Naive B cell (primary cell): ENCODE results near the gene MYH3. TPM values are rescaled to one million over a fixed set of nuclear protein-coding genes. Genes with fewer than 3 reads are reported as not detected.

Experiments used
- ATAC-seq, 2 donors: fragments of 150-1000 bp; cut with Tn5 transposase; 2 replicates each; pipeline ENCODE4 v1.10.0; 2021; ENCODE audit warnings: low read depth in 2 of 2, mild to moderate bottlenecking in 2 of 2, moderate library complexity in 2 of 2
- DNase-seq: peaks from one replicate; pipeline ENCODE4 v3.0.0; 2022
- H3K27ac Mint-ChIP-seq, 6 donors: one replicate each; pipeline ENCODE4 v1.8.0; 2020 to 2022; ENCODE audit warnings: mild to moderate bottlenecking in 6 of 6, mixed read lengths in 6 of 6, moderate library complexity in 5 of 6, inconsistent platforms in 2 of 6
- H3K27me3 Mint-ChIP-seq, 3 donors: one replicate each; pipeline ENCODE4 v1.8.0; 2021 to 2022; ENCODE audit warnings: mixed read lengths in 3 of 3, mild to moderate bottlenecking in 1 of 3
- H3K36me3 Mint-ChIP-seq, 2 donors: one replicate each; pipeline ENCODE4 v1.8.0; 2020 to 2022; ENCODE audit warnings: mixed read lengths in 2 of 2, inconsistent platforms in 1 of 2, mild to moderate bottlenecking in 1 of 2
- H3K4me1 Mint-ChIP-seq, 3 donors: one replicate each; pipeline ENCODE4 v1.8.0; 2020 to 2022; ENCODE audit warnings: mixed read lengths in 3 of 3, inconsistent platforms in 1 of 3, mild to moderate bottlenecking in 1 of 3, moderate library complexity in 1 of 3
- H3K4me3 Mint-ChIP-seq, 8 donors: one replicate each; pipeline ENCODE4 v1.8.0; 2020 to 2022; ENCODE audit warnings: mild to moderate bottlenecking in 8 of 8, mixed read lengths in 8 of 8, moderate library complexity in 8 of 8, inconsistent platforms in 2 of 8
- H3K9me3 Mint-ChIP-seq, 7 donors: one replicate each; pipeline ENCODE4 v1.8.0; 2020 to 2022; ENCODE audit warnings: mixed read lengths in 7 of 7, mild to moderate bottlenecking in 5 of 7, inconsistent platforms in 2 of 7, moderate library complexity in 1 of 7
- polyA plus RNA-seq, 6 donors: library from polyadenylated mRNA; unstranded; fragments of 300-500 nt; fragmentation: Illumina TruSeq; gene quantifications; one replicate each; pipeline ENCODE4 v1.2.3, GENCODE V29; 2021; ENCODE audit warnings: low read depth in 6 of 6

The MYH3 gene
- polyA plus RNA-seq, 6 donors from 2014 or later, result 0.41 to 0.78 (median 0.60) TPM; not detected in 2

- ATAC-seq (no peak), DNase-seq (no peak)
- H3K36me3 Mint-ChIP-seq, result peaks cover 0 to 11% of the 10 kb centered on the region in 2 donors
- H3K4me1 Mint-ChIP-seq, result no peaks in the 10 kb centered on the region
- H3K4me3 Mint-ChIP-seq, result no peak overlapping the region
- H3K27ac Mint-ChIP-seq, result no peak overlapping the region
- no peaks in the 10 kb centered on the region for H3K27me3 Mint-ChIP-seq
- H3K9me3 Mint-ChIP-seq, result no peaks in the 10 kb centered on the region
These were observed 11.7 kb upstream of the MYH3 start for GRCh38 chr17:10668775-10669174.

DNA sequence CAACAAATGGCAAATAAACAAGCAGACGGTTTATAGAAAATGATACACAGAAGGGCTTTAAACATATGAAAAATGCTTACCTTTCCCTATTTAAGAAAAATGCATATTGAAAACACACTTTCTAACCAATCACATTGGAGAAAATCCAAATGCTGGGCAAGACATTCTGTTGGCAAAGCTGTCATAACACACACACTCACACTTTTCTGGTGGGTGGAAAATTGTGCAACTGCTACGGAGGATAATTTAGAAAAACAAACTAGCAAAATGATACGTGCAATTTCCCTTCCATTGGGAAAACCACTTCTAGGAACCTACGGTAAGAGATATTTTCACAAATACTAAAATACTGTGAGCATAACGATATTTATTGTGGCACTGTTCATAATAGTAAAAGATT is 9.8 kb upstream of the MYH3 start:
- no peak for DNase-seq
- Mint-ChIP-seq H3K9me3 (no peaks in the 10 kb centered on the region), H3K36me3 (peaks cover 0 to 16% of the 10 kb centered on the region in 2 donors), H3K4me3 (no peak overlapping the region), H3K27me3 (no peaks in the 10 kb centered on the region), H3K4me1 (no peaks in the 10 kb centered on the region), H3K27ac (no peak overlapping the region)
- no peak for ATAC-seq

DNA sequence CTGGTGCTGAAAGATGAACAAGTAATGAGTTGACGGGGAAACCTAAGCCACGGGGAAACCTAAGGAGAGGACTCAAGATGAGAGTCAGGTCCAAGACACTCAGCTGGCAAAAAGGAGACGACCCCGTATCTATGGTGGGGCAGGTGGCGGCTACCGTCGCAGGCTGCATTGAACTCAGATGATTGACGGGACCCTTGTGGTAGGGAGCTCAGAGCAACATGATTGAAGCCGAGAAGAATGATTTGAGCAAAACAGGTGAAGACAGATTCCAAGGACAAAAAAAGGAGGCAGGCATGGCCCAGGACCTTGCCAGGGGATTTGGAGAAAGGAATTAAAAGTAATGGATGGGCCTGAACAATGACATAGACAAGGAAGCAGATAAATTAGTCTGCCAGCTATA is 7.5 kb upstream of the MYH3 start:
- Mint-ChIP-seq H3K4me3 (peak overlapping the region in 1 of 8 donors; percentile 59), H3K36me3 (peaks cover 6 to 20% of the 10 kb centered on the region in 2 donors), H3K4me1 (no peaks in the 10 kb centered on the region), H3K27me3 (no peaks in the 10 kb centered on the region), H3K9me3 (no peaks in the 10 kb centered on the region), H3K27ac (peak overlapping the region in 1 of 6 donors; percentile 31)
- ATAC-seq, result no peak
- no peak for DNase-seq

DNA sequence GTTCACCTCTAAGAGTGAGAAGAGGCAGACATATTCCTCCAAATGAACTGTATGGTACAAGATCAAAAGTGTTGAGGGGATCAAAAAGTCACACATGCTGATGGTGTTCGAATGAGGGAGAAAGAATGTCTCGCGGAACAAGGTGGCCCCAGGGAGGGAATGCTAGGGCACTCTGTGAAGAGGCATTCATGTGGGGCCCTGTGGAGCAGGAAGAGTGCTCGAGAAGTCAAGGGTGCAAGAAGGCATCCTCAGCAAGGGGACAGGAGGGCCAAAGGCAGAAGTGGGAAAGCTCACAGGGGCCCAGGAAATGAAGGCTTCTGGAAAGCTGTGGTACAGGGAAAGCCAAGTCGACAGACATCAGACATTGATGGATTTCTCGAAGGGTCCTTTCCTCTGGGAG is 6.1 kb upstream of the MYH3 start:
- Mint-ChIP-seq H3K4me3 (no peak overlapping the region), H3K27ac (no peak overlapping the region), H3K9me3 (no peaks in the 10 kb centered on the region), H3K4me1 (no peaks in the 10 kb centered on the region), H3K27me3 (no peaks in the 10 kb centered on the region), H3K36me3 (peaks cover 12 to 20% of the 10 kb centered on the region in 2 donors)
- DNase-seq (no peak), ATAC-seq (no peak)

GRCh38 chr17:10661437-10661836 is 4.3 kb upstream of the MYH3 start:
- DNase-seq (no peak), ATAC-seq (no peak)
- Mint-ChIP-seq H3K27me3 (no peaks in the 10 kb centered on the region), H3K9me3 (no peaks in the 10 kb centered on the region), H3K4me3 (no peak overlapping the region), H3K27ac (no peak overlapping the region), H3K36me3 (peaks cover 12 to 14% of the 10 kb centered on the region in 2 donors), H3K4me1 (no peaks in the 10 kb centered on the region)

GRCh38 chr17:10657879-10658278 is 770 bp upstream of the MYH3 start:
- ATAC-seq (no peak), DNase-seq (no peak)
- H3K9me3 Mint-ChIP-seq, result no peaks in the 10 kb centered on the region
- H3K27me3 Mint-ChIP-seq, result peaks cover 0 to 8% (median 0%) of the 10 kb centered on the region in 3 donors
- H3K4me3 Mint-ChIP-seq, result no peak overlapping the region
- H3K27ac Mint-ChIP-seq, result peak overlapping the region in 2 of 6 donors; percentile 13 to 76
- H3K4me1 Mint-ChIP-seq, result peaks cover 11 to 15% (median 11%) of the 10 kb centered on the region in 3 donors
- H3K36me3 Mint-ChIP-seq, result peaks cover 4 to 12% of the 10 kb centered on the region in 2 donors

GRCh38 chr17:10653987-10654386 is 3.1 kb downstream of the MYH3 start:
- H3K27ac Mint-ChIP-seq, result peak overlapping the region in 1 of 6 donors; percentile 25
- H3K4me3 Mint-ChIP-seq, result no peak overlapping the region
- H3K4me1 Mint-ChIP-seq, result peaks cover 14 to 18% (median 14%) of the 10 kb centered on the region in 3 donors
- DNase-seq (no peak), ATAC-seq (no peak)
- H3K9me3 Mint-ChIP-seq, result no peaks in the 10 kb centered on the region
- H3K27me3 Mint-ChIP-seq, result peaks cover 0 to 8% (median 0%) of the 10 kb centered on the region in 3 donors
- H3K36me3 Mint-ChIP-seq, result peaks cover 4 to 8% of the 10 kb centered on the region in 2 donors

GRCh38 chr17:10652984-10653659 is 4.0 kb downstream of the MYH3 start:
- Mint-ChIP-seq H3K4me3 (peak overlapping the region in 4 of 8 donors; percentile 13 to 69 (median 44)), H3K9me3 (no peaks in the 10 kb centered on the region), H3K4me1 (peaks cover 14 to 18% (median 14%) of the 10 kb centered on the region in 3 donors), H3K27me3 (peaks cover 0 to 8% (median 0%) of the 10 kb centered on the region in 3 donors), H3K27ac (peak overlapping the region in 2 of 6 donors; percentile 12 to 86), H3K36me3 (peaks cover 4 to 7% of the 10 kb centered on the region in 2 donors)
- DNase-seq, result no peak
- no peak for ATAC-seq

GRCh38 chr17:10651927-10652326 is 5.2 kb downstream of the MYH3 start:
- Mint-ChIP-seq H3K27me3 (peaks cover 0 to 8% (median 0%) of the 10 kb centered on the region in 3 donors), H3K27ac (peak overlapping the region in 1 of 6 donors; percentile 79), H3K9me3 (no peaks in the 10 kb centered on the region), H3K4me3 (no peak overlapping the region), H3K4me1 (peaks cover 14 to 18% (median 14%) of the 10 kb centered on the region in 3 donors), H3K36me3 (peaks cover 4 to 7% of the 10 kb centered on the region in 2 donors)
- ATAC-seq, result no peak
- DNase-seq, result no peak

- peaks cover 0 to 8% (median 0%) of the 10 kb centered on the region in 3 donors for H3K27me3 Mint-ChIP-seq
- H3K4me3 Mint-ChIP-seq, result no peak overlapping the region
- no peak for DNase-seq
- H3K4me1 Mint-ChIP-seq, result peaks cover 14 to 22% (median 19%) of the 10 kb centered on the region in 3 donors
- ATAC-seq, result no peak
- H3K27ac Mint-ChIP-seq, result peak overlapping the region in 1 of 6 donors; percentile 35
- H3K9me3 Mint-ChIP-seq, result no peaks in the 10 kb centered on the region
- H3K36me3 Mint-ChIP-seq, result peaks cover 4 to 7% of the 10 kb centered on the region in 2 donors
These were observed 7.5 kb downstream of the MYH3 start for GRCh38 chr17:10649602-10650001.

DNA sequence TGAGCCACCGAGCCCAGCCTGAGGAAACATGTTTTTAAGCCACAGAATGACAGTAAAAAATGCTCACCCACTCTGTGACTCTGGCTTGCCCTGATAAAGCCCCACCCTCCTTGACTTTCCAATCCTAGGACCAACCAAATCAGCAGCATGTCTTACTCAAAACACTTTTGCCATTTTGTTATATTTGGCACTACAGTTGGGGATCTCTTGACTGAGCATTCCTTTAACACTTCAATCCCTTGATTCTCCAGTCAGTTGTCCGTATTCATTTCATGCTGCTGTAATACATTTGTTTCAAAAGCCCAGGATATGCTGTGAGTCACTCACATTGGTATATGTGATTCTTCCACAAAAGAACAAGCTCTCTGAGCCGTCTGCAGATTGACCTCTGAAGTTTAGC is 8.2 kb downstream of the MYH3 start:
- Mint-ChIP-seq H3K27ac (no peak overlapping the region), H3K27me3 (peaks cover 0 to 4% (median 0%) of the 10 kb centered on the region in 3 donors), H3K36me3 (peaks cover 10 to 12% of the 10 kb centered on the region in 2 donors), H3K9me3 (no peaks in the 10 kb centered on the region), H3K4me3 (no peak overlapping the region), H3K4me1 (peaks cover 11 to 18% (median 17%) of the 10 kb centered on the region in 3 donors)
- ATAC-seq (no peak), DNase-seq (no peak)

DNA sequence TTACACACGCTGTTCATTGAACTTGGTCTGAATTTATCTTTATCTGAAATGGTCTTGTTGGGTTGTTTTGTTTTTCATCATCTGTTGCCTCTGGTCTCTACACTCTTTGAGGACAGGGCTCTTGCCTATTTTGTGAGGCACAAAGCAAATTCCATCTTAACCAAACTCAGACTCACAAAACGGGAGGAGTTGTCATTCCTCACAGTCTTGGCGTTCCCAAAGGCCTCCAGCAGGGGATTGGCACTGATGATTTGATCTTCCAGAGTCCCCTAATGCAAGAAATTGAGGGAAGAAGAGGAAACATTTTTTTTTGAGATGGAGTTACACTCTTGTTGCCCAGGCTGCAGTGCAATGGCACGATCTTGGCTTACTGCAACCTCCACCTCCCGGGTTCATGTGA is 8.7 kb downstream of the MYH3 start:
- peaks cover 11 to 15% of the 10 kb centered on the region in 2 donors for H3K36me3 Mint-ChIP-seq
- no peak for DNase-seq
- no peak overlapping the region for H3K4me3 Mint-ChIP-seq
- no peak for ATAC-seq
- no peaks in the 10 kb centered on the region for H3K27me3 Mint-ChIP-seq
- no peaks in the 10 kb centered on the region for H3K9me3 Mint-ChIP-seq
- H3K4me1 Mint-ChIP-seq, result peaks cover 6 to 12% (median 12%) of the 10 kb centered on the region in 3 donors
- peak overlapping the region in 3 of 6 donors; percentile 2 to 28 (median 19) for H3K27ac Mint-ChIP-seq

DNA sequence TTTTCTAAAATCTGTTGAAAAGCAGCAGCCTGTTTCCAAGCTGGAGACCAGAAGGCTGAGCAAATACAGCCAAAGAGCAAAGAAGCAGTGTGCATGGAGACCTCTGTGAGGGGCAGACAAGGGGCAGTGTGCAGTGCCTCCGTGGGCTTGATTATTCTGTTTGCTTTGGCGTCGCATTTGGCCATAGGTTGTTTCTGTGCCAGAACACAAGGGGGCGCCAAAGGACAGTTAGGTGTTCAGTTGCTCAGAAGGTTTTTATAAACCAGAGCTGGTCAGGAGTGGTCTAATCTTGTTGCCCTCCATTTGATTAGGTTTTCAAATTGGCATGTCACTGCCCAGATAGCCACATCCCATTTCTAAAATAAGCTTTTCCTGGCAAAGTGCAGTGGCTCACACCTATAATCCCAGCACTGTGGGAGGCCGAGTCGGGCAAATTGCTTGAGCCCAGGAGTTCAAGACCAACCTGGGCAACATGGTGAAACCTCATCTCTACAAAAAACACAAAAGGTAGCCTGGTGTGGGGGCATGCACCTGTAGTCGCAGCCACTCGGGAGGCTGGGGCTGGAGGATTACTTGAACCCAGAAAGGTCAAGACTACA is 10.6 kb downstream of the MYH3 start:
- Mint-ChIP-seq H3K27ac (no peak overlapping the region), H3K27me3 (no peaks in the 10 kb centered on the region), H3K4me1 (peaks cover 0 to 5% (median 4%) of the 10 kb centered on the region in 3 donors), H3K9me3 (no peaks in the 10 kb centered on the region), H3K36me3 (peaks cover 23% of the 10 kb centered on the region in 2 donors), H3K4me3 (no peak overlapping the region)
- DNase-seq (peak; percentile 67), ATAC-seq (peak; percentile 32 to 41)

- Mint-ChIP-seq H3K4me3 (no peak overlapping the region), H3K36me3 (peaks cover 51 to 56% of the 10 kb centered on the region in 2 donors), H3K9me3 (no peaks in the 10 kb centered on the region), H3K27ac (no peak overlapping the region), H3K4me1 (peaks cover 6 to 8% (median 7%) of the 10 kb centered on the region in 3 donors), H3K27me3 (no peaks in the 10 kb centered on the region)
- ATAC-seq (no peak), DNase-seq (no peak)
These were observed 16.6 kb downstream of the MYH3 start for GRCh38 chr17:10640475-10640874.
